ENCODE results near the gene PDE9A. TPM values are rescaled to one million over a fixed set of nuclear protein-coding genes. Genes with fewer than 3 reads are reported as not detected.

PDE9A gene
- total RNA-seq, 1 experiment from 2014 or later, result 44.8 TPM

- TF ChIP-seq AFF4 (CRISPR knock-in tag; IDR thresholded peaks at IDR 0.05; ENCODE audit: borderline replicate concordance) (no peak), KAT7 (CRISPR knock-in tag; IDR thresholded peaks at IDR 0.05; ENCODE audit: borderline replicate concordance) (no peak), OVOL2 (CRISPR knock-in tag; IDR thresholded peaks at IDR 0.05; ENCODE audit: borderline replicate concordance) (no peak), MAX (CRISPR knock-in tag; IDR thresholded peaks at IDR 0.05) (no peak), GTF2I (CRISPR knock-in tag; conservative IDR thresholded peaks at IDR 0.05) (no peak), ATF2 (CRISPR knock-in tag; IDR thresholded peaks at IDR 0.05; ENCODE audit: borderline replicate concordance, low read depth) (no peak), SP1 (CRISPR knock-in tag; conservative IDR thresholded peaks at IDR 0.05) (no peak), NFE2L1 (CRISPR knock-in tag; IDR thresholded peaks at IDR 0.05) (no peak), ZNF416 (CRISPR knock-in tag; IDR thresholded peaks at IDR 0.05) (no peak), SOX15 (CRISPR knock-in tag; IDR thresholded peaks at IDR 0.05) (no peak), ZNF232 (CRISPR knock-in tag; IDR thresholded peaks at IDR 0.05) (no peak)
Observed at GRCh38 chr21:42678618-42679295, 25.3 kb downstream of the PDE9A start (continued).

GRCh38 chr21:42679319-42680057 is 26.1 kb downstream of the PDE9A start:
- H3K27ac Mint-ChIP-seq, result 0 out of 2 replicates have a peak overlapping the region, but pooled peaks have one; percentile 53
- no peaks in the 10 kb centered on the region for H3K27me3 Mint-ChIP-seq (ENCODE audit: low read depth)
- peaks cover 15% of the 10 kb centered on the region for H3K36me3 Mint-ChIP-seq
- ChIA-PET CTCF (interaction anchor here (0.7 to 4.2 kb wide), 10 partner anchors 11 to 140 kb away, joined by 3 to 26 read pairs (median 4); partner anchors contain the start of gene PDE9A), POLR2A (no interaction called here)
- peak; percentile 71 for ATAC-seq
- DNase-seq (ENCODE audit: low spot score), result peak; percentile 48
- no peaks in the 10 kb centered on the region for H3K9me3 Mint-ChIP-seq
- peaks cover 25% of the 10 kb centered on the region for H3K4me1 Mint-ChIP-seq
- TF ChIP-seq ZNF416 (CRISPR knock-in tag; IDR thresholded peaks at IDR 0.05) (no peak), STAT6 (CRISPR knock-in tag; conservative IDR thresholded peaks at IDR 0.05; ENCODE audit: low read depth) (no peak), NR2C2 (CRISPR knock-in tag; IDR thresholded peaks at IDR 0.05) (no peak)
- no peak overlapping the region for H3K4me3 Mint-ChIP-seq

GRCh38 chr21:42680058-42680330 is 26.6 kb downstream of the PDE9A start:
- no peak for DNase-seq (ENCODE audit: low spot score)
- no peaks in the 10 kb centered on the region for H3K27me3 Mint-ChIP-seq (ENCODE audit: low read depth)
- ChIA-PET CTCF (interaction anchor here (1.0 to 4.2 kb wide), 3 partner anchors 11 to 87 kb away, joined by 3 to 26 read pairs (median 5); no protein-coding TSS in a partner anchor), POLR2A (no interaction called here)
- peaks cover 15% of the 10 kb centered on the region for H3K36me3 Mint-ChIP-seq
- H3K9me3 Mint-ChIP-seq, result no peaks in the 10 kb centered on the region
- no peak for ATAC-seq
- H3K4me1 Mint-ChIP-seq, result peaks cover 20% of the 10 kb centered on the region
- no peak overlapping the region for H3K4me3 Mint-ChIP-seq
- no peak overlapping the region for H3K27ac Mint-ChIP-seq
- no peak for TF ChIP-seq ZNF138 (CRISPR knock-in tag; conservative IDR thresholded peaks at IDR 0.05)
- no peak for TF ChIP-seq ZNF232 (CRISPR knock-in tag; IDR thresholded peaks at IDR 0.05)
- no peak for TF ChIP-seq ZNF219 (CRISPR knock-in tag; IDR thresholded peaks at IDR 0.05; ENCODE audit: borderline replicate concordance)
- no peak for TF ChIP-seq MAX (CRISPR knock-in tag; IDR thresholded peaks at IDR 0.05)

Data from WTC11 (cell line).